Adipocyte (in vitro differentiated cells): ENCODE measurements around the gene RPS17.

Source experiments
- DNase-seq: peaks from one replicate; pipeline ENCODE4 v3.0.0-alpha.2; 2015; ENCODE audit warnings: low read depth
- H3K27me3 ChIP-seq: replicated peaks from 2 replicates; pipeline ENCODE4 v1.7.0; 2013; ENCODE audit warnings: mild to moderate bottlenecking, low read length, moderate library complexity; ENCODE audit not compliant: control insufficient read depth, insufficient read depth
- H3K36me3 ChIP-seq: 2 replicates; pipeline ENCODE4 v1.7.0; 2013; ENCODE audit warnings: low read length, mild to moderate bottlenecking, moderate library complexity; ENCODE audit not compliant: control insufficient read depth, insufficient read depth, severe bottlenecking
- H3K4me1 ChIP-seq: 2 replicates; pipeline ENCODE4 v1.7.0; 2013; ENCODE audit warnings: mild to moderate bottlenecking, low read length, moderate library complexity; ENCODE audit not compliant: control insufficient read depth, insufficient read depth
- H3K4me3 ChIP-seq: 2 replicates; pipeline ENCODE4 v1.7.0; 2013; ENCODE audit warnings: mild to moderate bottlenecking, low read length, moderate library complexity
- H3K9ac ChIP-seq: 2 replicates; pipeline ENCODE4 v1.7.0; 2013; ENCODE audit warnings: mild to moderate bottlenecking, low read length, moderate library complexity
- H3K9me3 ChIP-seq: 2 replicates; pipeline ENCODE4 v1.7.0; 2013; ENCODE audit warnings: mild to moderate bottlenecking, low read length, moderate library complexity; ENCODE audit not compliant: control insufficient read depth

Gene RPS17

GRCh38 chr15:82567661-82568060, 27.4 kb upstream of the RPS17 start:
- H3K4me3 ChIP-seq = no peak overlapping the region
- no peaks in the 10 kb centered on the region for H3K27me3 ChIP-seq
- H3K9me3 ChIP-seq = no peaks in the 10 kb centered on the region
- no peak for DNase-seq
- H3K36me3 ChIP-seq = no peaks in the 10 kb centered on the region
- H3K4me1 ChIP-seq = peaks cover 22% of the 10 kb centered on the region
- H3K9ac ChIP-seq = no peak overlapping the region

GRCh38 chr15:82566690-82567089, 26.4 kb upstream of the RPS17 start:
- DNase-seq = peak; percentile 60
- no peak overlapping the region for H3K4me3 ChIP-seq
- no peaks in the 10 kb centered on the region for H3K36me3 ChIP-seq
- H3K4me1 ChIP-seq = peaks cover 17% of the 10 kb centered on the region
- H3K9ac ChIP-seq = no peak overlapping the region
- no peaks in the 10 kb centered on the region for H3K9me3 ChIP-seq
- H3K27me3 ChIP-seq = no peaks in the 10 kb centered on the region

DNA sequence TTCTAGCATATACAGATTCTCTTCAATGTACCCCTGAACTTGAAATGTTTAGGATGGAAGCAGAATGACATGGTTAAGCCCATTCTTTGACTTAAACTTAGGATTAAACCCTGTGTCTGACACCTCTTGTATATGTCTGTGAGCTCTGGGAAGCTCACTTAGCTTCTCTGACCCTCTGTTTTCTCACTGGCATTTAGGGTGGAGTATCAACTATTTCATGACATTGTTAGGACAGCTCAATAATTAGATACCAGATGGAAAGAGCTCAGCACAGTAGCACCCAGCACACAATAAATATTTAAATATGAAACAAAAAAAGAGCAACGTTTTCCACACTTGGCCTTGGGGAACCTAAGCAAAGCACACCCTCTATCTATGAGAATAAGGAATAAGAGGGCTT, 18.2 kb upstream of the RPS17 start:
- no peaks in the 10 kb centered on the region for H3K27me3 ChIP-seq
- no peak overlapping the region for H3K9ac ChIP-seq
- H3K9me3 ChIP-seq = no peaks in the 10 kb centered on the region
- no peak for DNase-seq
- H3K4me3 ChIP-seq = no peak overlapping the region
- H3K4me1 ChIP-seq = peaks cover 16% of the 10 kb centered on the region
- peaks cover 5% of the 10 kb centered on the region for H3K36me3 ChIP-seq

DNA sequence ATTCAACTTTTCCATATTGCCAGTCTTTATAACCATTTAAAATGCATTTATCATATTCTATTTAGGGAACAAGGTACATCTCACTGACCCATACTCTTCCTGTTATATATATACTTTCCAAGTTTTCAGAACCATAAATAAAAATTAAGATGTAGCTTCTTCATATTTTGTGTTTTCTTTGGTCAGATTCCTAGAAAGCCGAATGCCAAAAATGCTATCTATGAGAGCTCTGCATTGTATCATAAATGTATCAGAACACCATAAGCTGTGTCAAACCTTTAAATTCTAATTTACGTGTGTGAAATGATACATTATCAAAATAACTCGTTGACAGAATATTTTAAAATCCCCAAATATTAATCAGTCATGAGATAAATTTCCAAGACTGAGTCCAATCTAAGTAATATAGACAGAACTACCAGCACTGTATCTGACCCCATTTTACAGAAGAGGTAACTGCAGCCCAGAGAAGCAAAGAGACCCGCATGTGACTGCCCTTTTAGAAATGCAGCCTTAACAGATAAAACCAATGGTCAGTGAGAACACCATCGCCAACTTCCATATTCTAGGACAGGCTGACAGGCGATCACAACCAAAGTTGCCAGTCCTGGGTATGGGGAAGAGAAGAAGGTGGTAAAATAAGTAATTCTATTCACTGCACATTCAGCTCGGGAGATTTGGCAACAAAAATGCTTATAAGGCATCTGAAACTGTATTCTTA, 16.2 kb upstream of the RPS17 start:
- DNase-seq = no peak
- Histone ChIP-seq H3K4me1 (peaks cover 17% of the 10 kb centered on the region), H3K27me3 (no peaks in the 10 kb centered on the region)

DNA sequence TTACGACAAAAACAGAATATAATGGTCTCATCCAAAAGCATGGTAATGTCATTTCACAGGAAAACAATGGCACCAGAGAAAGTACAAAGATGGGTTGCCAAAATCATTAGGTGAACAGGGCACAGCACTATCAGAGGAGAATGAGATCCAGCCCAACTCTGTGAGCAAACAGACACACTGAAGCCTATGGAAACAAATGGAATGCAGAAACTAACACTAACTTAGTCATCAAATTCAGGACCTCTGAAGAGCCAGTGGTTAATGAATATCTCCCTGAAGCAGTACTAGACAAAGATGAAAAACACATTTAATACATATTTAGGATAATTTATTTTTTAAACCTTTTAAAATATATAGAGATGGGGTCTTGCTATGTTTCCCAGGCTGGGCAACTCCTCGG, 14.6 kb upstream of the RPS17 start:
- Histone ChIP-seq H3K27me3 (no peaks in the 10 kb centered on the region), H3K36me3 (peaks cover 22% of the 10 kb centered on the region)
- no peak for DNase-seq

More for the DNA sequence above, 16.2 kb upstream of the RPS17 start:
- Histone ChIP-seq H3K9me3 (no peaks in the 10 kb centered on the region), H3K36me3 (peaks cover 12% of the 10 kb centered on the region), H3K9ac (no peak overlapping the region), H3K4me3 (no peak overlapping the region)

GRCh38 chr15:82554351-82554750, 14.1 kb upstream of the RPS17 start:
- Histone ChIP-seq H3K9me3 (no peaks in the 10 kb centered on the region), H3K4me1 (peaks cover 17% of the 10 kb centered on the region), H3K27me3 (no peaks in the 10 kb centered on the region), H3K36me3 (peaks cover 22% of the 10 kb centered on the region), H3K4me3 (no peak overlapping the region), H3K9ac (no peak overlapping the region)
- DNase-seq = no peak

More for the DNA sequence above, 14.6 kb upstream of the RPS17 start:
- Histone ChIP-seq H3K9ac (no peak overlapping the region), H3K4me3 (no peak overlapping the region), H3K9me3 (no peaks in the 10 kb centered on the region), H3K4me1 (peaks cover 17% of the 10 kb centered on the region)

- H3K27me3 ChIP-seq = no peaks in the 10 kb centered on the region
- H3K9ac ChIP-seq = no peak overlapping the region
- no peak for DNase-seq
- no peak overlapping the region for H3K4me3 ChIP-seq
- H3K36me3 ChIP-seq = peaks cover 22% of the 10 kb centered on the region
- no peaks in the 10 kb centered on the region for H3K9me3 ChIP-seq
- H3K4me1 ChIP-seq = peaks cover 17% of the 10 kb centered on the region
Observed at GRCh38 chr15:82553846-82554245, 13.6 kb upstream of the RPS17 start.

DNA sequence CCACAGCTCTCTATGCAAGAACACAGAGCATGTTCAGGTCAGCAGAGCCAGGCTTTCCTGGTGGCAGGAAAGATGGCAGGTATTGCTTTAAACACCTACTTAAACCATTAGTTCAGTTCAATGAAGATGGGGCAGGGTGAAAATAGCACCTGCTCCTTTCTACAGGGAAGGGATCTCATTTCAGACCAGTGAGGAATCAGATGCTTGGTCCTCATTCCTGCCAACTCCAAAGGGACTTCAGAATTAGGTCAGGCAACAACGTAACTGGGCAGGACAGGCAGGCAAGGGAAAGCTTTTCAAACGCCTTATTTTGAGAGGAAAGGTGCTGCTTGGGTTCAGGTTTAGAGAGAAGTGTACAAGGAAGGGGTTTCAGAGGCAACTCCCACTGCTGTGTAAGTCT, 12.6 kb upstream of the RPS17 start:
- DNase-seq = no peak
- Histone ChIP-seq H3K4me3 (no peak overlapping the region), H3K27me3 (no peaks in the 10 kb centered on the region), H3K36me3 (peaks cover 22% of the 10 kb centered on the region), H3K9me3 (no peaks in the 10 kb centered on the region), H3K4me1 (peaks cover 17% of the 10 kb centered on the region), H3K9ac (no peak overlapping the region)

DNA sequence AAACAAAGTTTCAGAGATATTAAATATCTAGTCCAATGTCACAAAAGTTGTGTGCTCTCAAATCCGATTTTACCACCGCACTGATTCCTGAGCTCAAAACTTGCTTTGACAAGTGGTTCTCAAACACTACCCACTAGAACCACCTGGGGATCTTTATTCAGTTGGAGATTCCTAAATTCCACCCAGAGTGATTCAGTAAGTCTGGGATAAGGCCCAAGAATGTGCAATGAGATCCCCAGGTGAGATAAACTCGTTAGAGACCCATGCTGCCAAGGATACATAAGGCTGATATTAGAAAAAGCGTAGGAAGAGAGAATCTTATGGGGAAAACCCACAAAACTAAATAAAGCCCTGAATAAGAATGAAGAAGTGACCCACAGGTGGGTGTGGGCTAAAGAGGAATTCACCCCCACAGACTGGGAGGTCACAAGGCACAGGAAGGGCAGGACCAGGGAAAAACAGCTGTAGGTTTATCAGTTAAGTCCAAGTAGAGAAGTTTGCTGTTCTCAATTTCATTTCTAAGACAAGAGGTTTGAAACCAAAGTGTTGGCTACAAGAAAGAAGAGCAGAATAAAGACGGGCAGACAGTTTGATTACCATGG, 11.5 kb upstream of the RPS17 start:
- peaks cover 17% of the 10 kb centered on the region for H3K4me1 ChIP-seq
- H3K4me3 ChIP-seq = no peak overlapping the region
- H3K27me3 ChIP-seq = no peaks in the 10 kb centered on the region
- peaks cover 22% of the 10 kb centered on the region for H3K36me3 ChIP-seq
- no peak overlapping the region for H3K9ac ChIP-seq
- no peak for DNase-seq
- no peaks in the 10 kb centered on the region for H3K9me3 ChIP-seq

DNA sequence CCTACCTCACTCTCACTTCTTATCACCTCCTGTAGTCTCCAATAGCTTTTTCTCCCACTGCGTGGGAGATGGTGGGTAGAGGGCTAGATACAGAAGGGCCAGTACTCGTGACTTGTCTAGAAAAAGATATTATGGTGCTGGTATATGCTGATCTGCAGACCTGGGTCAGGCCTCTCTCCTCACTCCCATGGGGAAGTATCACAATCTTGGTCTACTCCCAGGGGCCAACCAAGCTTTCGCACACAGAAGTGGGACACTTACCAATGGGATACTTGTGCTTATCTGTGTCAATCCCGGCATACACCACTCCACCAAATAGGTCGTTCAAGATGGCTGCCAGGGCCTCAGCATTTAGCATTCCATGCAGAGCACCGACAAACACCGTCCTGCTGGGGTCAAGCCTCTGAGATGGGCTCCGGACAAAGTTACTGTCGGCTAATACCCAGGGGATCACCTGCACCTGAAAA, 9.0 kb upstream of the RPS17 start:
- no peaks in the 10 kb centered on the region for H3K9me3 ChIP-seq
- peaks cover 23% of the 10 kb centered on the region for H3K36me3 ChIP-seq
- no peak overlapping the region for H3K4me3 ChIP-seq
- peaks cover 9% of the 10 kb centered on the region for H3K4me1 ChIP-seq
- DNase-seq = no peak
- H3K9ac ChIP-seq = no peak overlapping the region
- no peaks in the 10 kb centered on the region for H3K27me3 ChIP-seq

DNA sequence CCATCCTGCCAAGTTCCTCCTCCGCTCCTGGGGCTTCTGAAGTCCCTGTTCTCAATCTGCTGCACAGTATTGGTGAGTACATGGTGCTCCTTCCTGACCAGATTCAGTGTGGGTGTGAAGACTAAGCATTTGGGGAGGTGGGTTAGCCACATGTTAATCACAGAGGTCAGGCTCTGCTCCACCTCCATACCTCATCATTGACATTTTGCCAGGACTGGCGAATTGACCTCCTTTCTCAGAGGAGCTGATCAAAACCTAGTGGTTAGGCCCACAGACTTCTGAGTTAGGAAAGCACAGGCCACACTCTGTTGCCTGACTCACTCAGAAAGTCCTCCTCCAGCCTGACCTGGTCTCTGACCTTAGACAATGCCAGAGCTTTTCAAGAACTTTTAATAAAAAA, 8.4 kb upstream of the RPS17 start:
- Histone ChIP-seq H3K4me1 (peaks cover 4% of the 10 kb centered on the region), H3K27me3 (no peaks in the 10 kb centered on the region), H3K36me3 (peaks cover 23% of the 10 kb centered on the region), H3K9me3 (no peaks in the 10 kb centered on the region), H3K4me3 (no peak overlapping the region), H3K9ac (no peak overlapping the region)
- DNase-seq = no peak
